ENCODE results near the gene BACH2.

Gene BACH2

GRCh38 chr6:90008908-90009501 lies 287.6 kb downstream of the BACH2 start:
- Histone ChIP-seq H3K4me1 (ENCODE audit: insufficient read depth, low read length) (peaks cover 6% of the 10 kb centered on the region; the same call in 1 of the 2 replicates), H3K27ac (ENCODE audit: low read length) (no peak overlapping the region), H3K9ac (ENCODE audit: low read depth, low read length) (no peak overlapping the region), H3K4me3 (ENCODE audit: low read length) (no peak overlapping the region), H3K36me3 (ENCODE audit: insufficient read depth, low read depth, low read length) (no peaks in the 10 kb centered on the region), H3K27me3 (ENCODE audit: insufficient read depth, low read length) (no peaks in the 10 kb centered on the region), H3K9me3 (ENCODE audit: insufficient read depth, low read depth, low read length) (no peaks in the 10 kb centered on the region)

- Histone ChIP-seq H3K36me3 (ENCODE audit: insufficient read depth, low read depth, low read length) (no peaks in the 10 kb centered on the region), H3K4me3 (ENCODE audit: low read length) (no peak overlapping the region), H3K4me1 (ENCODE audit: insufficient read depth, low read length) (peaks cover 6% of the 10 kb centered on the region; the same call in 1 of the 2 replicates), H3K27ac (ENCODE audit: low read length) (no peak overlapping the region), H3K9ac (ENCODE audit: low read depth, low read length) (no peak overlapping the region), H3K9me3 (ENCODE audit: insufficient read depth, low read depth, low read length) (no peaks in the 10 kb centered on the region), H3K27me3 (ENCODE audit: insufficient read depth, low read length) (no peaks in the 10 kb centered on the region)
These were observed 288.3 kb downstream of the BACH2 start for GRCh38 chr6:90008189-90008907.

- Histone ChIP-seq H3K9me3 (ENCODE audit: insufficient read depth, low read depth, low read length) (no peaks in the 10 kb centered on the region), H3K4me1 (ENCODE audit: insufficient read depth, low read length) (peaks cover 6% of the 10 kb centered on the region; the same call in 1 of the 2 replicates), H3K4me3 (ENCODE audit: low read length) (no peak overlapping the region), H3K36me3 (ENCODE audit: insufficient read depth, low read depth, low read length) (no peaks in the 10 kb centered on the region), H3K9ac (ENCODE audit: low read depth, low read length) (no peak overlapping the region), H3K27me3 (ENCODE audit: insufficient read depth, low read length) (no peaks in the 10 kb centered on the region), H3K27ac (ENCODE audit: low read length) (no peak overlapping the region)
These were observed 291.4 kb downstream of the BACH2 start for GRCh38 chr6:90005048-90005827.

GRCh38 chr6:90004511-90004910 lies 292.1 kb downstream of the BACH2 start:
- peaks cover 6% of the 10 kb centered on the region; the same call in 1 of the 2 replicates for H3K4me1 ChIP-seq (ENCODE audit: insufficient read depth, low read length)
- H3K9me3 ChIP-seq (ENCODE audit: insufficient read depth, low read depth, low read length): no peaks in the 10 kb centered on the region
- H3K27me3 ChIP-seq (ENCODE audit: insufficient read depth, low read length): no peaks in the 10 kb centered on the region
- no peaks in the 10 kb centered on the region for H3K36me3 ChIP-seq (ENCODE audit: insufficient read depth, low read depth, low read length)
- no peak overlapping the region for H3K9ac ChIP-seq (ENCODE audit: low read depth, low read length)
- H3K4me3 ChIP-seq (ENCODE audit: low read length): no peak overlapping the region
- no peak overlapping the region for H3K27ac ChIP-seq (ENCODE audit: low read length)

GRCh38 chr6:90003941-90004340 lies 292.7 kb downstream of the BACH2 start:
- Histone ChIP-seq H3K27ac (ENCODE audit: low read length) (no peak overlapping the region), H3K9me3 (ENCODE audit: insufficient read depth, low read depth, low read length) (no peaks in the 10 kb centered on the region), H3K36me3 (ENCODE audit: insufficient read depth, low read depth, low read length) (no peaks in the 10 kb centered on the region), H3K4me1 (ENCODE audit: insufficient read depth, low read length) (peaks cover 6% of the 10 kb centered on the region; the same call in 1 of the 2 replicates), H3K4me3 (ENCODE audit: low read length) (no peak overlapping the region), H3K9ac (ENCODE audit: low read depth, low read length) (no peak overlapping the region), H3K27me3 (ENCODE audit: insufficient read depth, low read length) (no peaks in the 10 kb centered on the region)

- Histone ChIP-seq H3K9me3 (ENCODE audit: insufficient read depth, low read depth, low read length) (no peaks in the 10 kb centered on the region), H3K9ac (ENCODE audit: low read depth, low read length) (no peak overlapping the region), H3K36me3 (ENCODE audit: insufficient read depth, low read depth, low read length) (no peaks in the 10 kb centered on the region), H3K27ac (ENCODE audit: low read length) (no peak overlapping the region), H3K4me3 (ENCODE audit: low read length) (no peak overlapping the region), H3K4me1 (ENCODE audit: insufficient read depth, low read length) (peaks cover 6% of the 10 kb centered on the region; the same call in 1 of the 2 replicates), H3K27me3 (ENCODE audit: insufficient read depth, low read length) (no peaks in the 10 kb centered on the region)
These were observed 293.4 kb downstream of the BACH2 start for GRCh38 chr6:90003069-90003795.

- Histone ChIP-seq H3K36me3 (ENCODE audit: insufficient read depth, low read depth, low read length) (no peaks in the 10 kb centered on the region), H3K27ac (ENCODE audit: low read length) (no peak overlapping the region)
These were observed 295.5 kb downstream of the BACH2 start for GRCh38 chr6:90000864-90001731.

GRCh38 chr6:89999945-90000825 lies 296.5 kb downstream of the BACH2 start:
- Histone ChIP-seq H3K27ac (ENCODE audit: low read length) (no peak overlapping the region), H3K9me3 (ENCODE audit: insufficient read depth, low read depth, low read length) (no peaks in the 10 kb centered on the region), H3K36me3 (ENCODE audit: insufficient read depth, low read depth, low read length) (no peaks in the 10 kb centered on the region)

More at GRCh38 chr6:90000864-90001731, 295.5 kb downstream of the BACH2 start:
- H3K4me1 ChIP-seq (ENCODE audit: insufficient read depth, low read length): peaks cover 6% of the 10 kb centered on the region; the same call in 1 of the 2 replicates
- no peaks in the 10 kb centered on the region for H3K9me3 ChIP-seq (ENCODE audit: insufficient read depth, low read depth, low read length)
- H3K27me3 ChIP-seq (ENCODE audit: insufficient read depth, low read length): no peaks in the 10 kb centered on the region
- H3K4me3 ChIP-seq (ENCODE audit: low read length): no peak overlapping the region
- no peak overlapping the region for H3K9ac ChIP-seq (ENCODE audit: low read depth, low read length)

GRCh38 chr6:89999154-89999553 lies 297.5 kb downstream of the BACH2 start:
- Histone ChIP-seq H3K27me3 (ENCODE audit: insufficient read depth, low read length) (no peaks in the 10 kb centered on the region), H3K27ac (ENCODE audit: low read length) (no peak overlapping the region), H3K4me3 (ENCODE audit: low read length) (no peak overlapping the region), H3K36me3 (ENCODE audit: insufficient read depth, low read depth, low read length) (no peaks in the 10 kb centered on the region), H3K9me3 (ENCODE audit: insufficient read depth, low read depth, low read length) (no peaks in the 10 kb centered on the region), H3K9ac (ENCODE audit: low read depth, low read length) (no peak overlapping the region), H3K4me1 (ENCODE audit: insufficient read depth, low read length) (no peaks in the 10 kb centered on the region)

More at GRCh38 chr6:89999945-90000825, 296.5 kb downstream of the BACH2 start:
- H3K27me3 ChIP-seq (ENCODE audit: insufficient read depth, low read length): no peaks in the 10 kb centered on the region
- peaks cover 3% of the 10 kb centered on the region; the same call in 1 of the 2 replicates for H3K4me1 ChIP-seq (ENCODE audit: insufficient read depth, low read length)
- no peak overlapping the region for H3K9ac ChIP-seq (ENCODE audit: low read depth, low read length)
- H3K4me3 ChIP-seq (ENCODE audit: low read length): no peak overlapping the region

All from iPS-20b (cell line).